Stomach (tissue), 4 donors: ENCODE data around the gene NPTX1.

ENCODE experiments used
- CTCF ChIP-seq, 7 experiments: fragments of 450-650 bp in 4 of 7; fragments of 200-600 bp in 3 of 7; sonication (generic) in 3 of 7; IDR thresholded peaks; one replicate each; pipeline ENCODE4 v1.5.1; 2016 to 2019; ENCODE audit warnings: antibody characterized with exemption in 7 of 7, control low read depth in 2 of 7, mild to moderate bottlenecking in 1 of 7
- POLR2A ChIP-seq, 4 donors: fragments of 450-650 bp; IDR thresholded peaks; one replicate each; pipeline ENCODE4 v1.6.1; 2016; ENCODE audit warnings: antibody characterized with exemption in 4 of 4, control low read depth in 2 of 4, mild to moderate bottlenecking in 1 of 4, moderate library complexity in 1 of 4
- POLR2AphosphoS5 ChIP-seq, 3 donors: sonication (generic); formaldehyde crosslinking; IDR thresholded peaks; one replicate each; pipeline ENCODE4 v1.6.1; 2016; ENCODE audit warnings: antibody characterized with exemption in 3 of 3

GRCh38 chr17:80494547-80494946, 18.1 kb upstream of the NPTX1 start:
- TF ChIP-seq CTCF (IDR thresholded peaks at IDR 0.05) (no peak), POLR2AphosphoS5 (IDR thresholded peaks at IDR 0.05) (no peak), POLR2A (IDR thresholded peaks at IDR 0.05) (no peak)
